HepG2 (cell line): ENCODE measurements around the gene NARF. TPM values are rescaled to one million over a fixed set of nuclear protein-coding genes. Genes with fewer than 3 reads are reported as not detected.

ENCODE experiments used
- BHLHE40 ChIP-seq: IDR thresholded peaks from 2 replicates; pipeline ENCODE4 v1.6.1; 2011; ENCODE audit warnings: low read length, improper control_type of control experiment
- HINFP ChIP-seq: sonication (generic); formaldehyde crosslinking; IDR thresholded peaks from 2 replicates; pipeline ENCODE4 v1.4.0; 2020; ENCODE audit warnings: low read depth, mild to moderate bottlenecking, missing genetic modification reagents
- PLSCR1 ChIP-seq: sonication (generic); formaldehyde crosslinking; IDR thresholded peaks from 2 replicates; pipeline ENCODE4 v1.5.0; 2020; ENCODE audit warnings: missing genetic modification reagents, mild to moderate bottlenecking, borderline replicate concordance
- REPIN1 ChIP-seq: sonication (generic); formaldehyde crosslinking; IDR thresholded peaks from 2 replicates; pipeline ENCODE4 v1.8.0; 2022; ENCODE audit warnings: missing genetic modification reagents, low read depth, mild to moderate bottlenecking, borderline replicate concordance
- RXRA ChIP-seq: sonication (generic); formaldehyde crosslinking; IDR thresholded peaks from 2 replicates; pipeline ENCODE4 v1.5.1; 2020; ENCODE audit warnings: missing genetic modification reagents
- STAG1 ChIP-seq: sonication (generic); formaldehyde crosslinking; IDR thresholded peaks from 2 replicates; pipeline ENCODE4 v1.4.0; 2020; ENCODE audit warnings: missing genetic modification reagents
- ZNF343 ChIP-seq: sonication (generic); formaldehyde crosslinking; IDR thresholded peaks from 2 replicates; pipeline ENCODE4 v1.4.0; 2020; ENCODE audit warnings: mild to moderate bottlenecking, missing genetic modification reagents
- ZNF567 ChIP-seq: sonication (generic); formaldehyde crosslinking; IDR thresholded peaks from 2 replicates; pipeline ENCODE4 v1.8.1; 2023; ENCODE audit warnings: mild to moderate bottlenecking, missing genetic modification reagents, borderline replicate concordance
- ZNF639 ChIP-seq: conservative IDR thresholded peaks from 2 replicates; pipeline ENCODE4 v1.6.1; 2018; ENCODE audit warnings: missing genetic modification reagents
- polyA plus RNA-seq, 8 experiments: library from polyadenylated mRNA; depleted of rRNA in 3 of 8; stranded (reverse) in 7 of 8; unstranded in 1 of 8; fragments of >200 nt; fragmentation: Illumina TruSeq in 4 of 8; extraction: Trizol in 4 of 8; gene quantifications; 2 replicates each; pipeline versions ENCODE4 v1.2.1 to v1.2.3, GENCODE V29; 2011 to 2016; ENCODE audit warnings: low read depth in 4 of 8, missing spikeins in 1 of 8, mixed read lengths in 1 of 8; ENCODE audit not compliant: insufficient read depth in 1 of 8
- total RNA-seq, 5 experiments: library from RNA; depleted of rRNA; stranded (reverse); fragments of >200 nt; fragmentation: Illumina TruSeq; extraction: Trizol; gene quantifications; 2 replicates each; pipeline ENCODE4 v1.2.3, GENCODE V29; 2016; ENCODE audit warnings: low read depth in 1 of 5
- TF ChIP-seq, protein P1 (sequence below): sonication (generic); formaldehyde crosslinking; IDR thresholded peaks from 2 replicates; pipeline ENCODE4 v1.8.0; 2022; ENCODE audit warnings: mild to moderate bottlenecking, missing genetic modification reagents
- TF ChIP-seq, protein P2 (sequence below): sonication (generic); formaldehyde crosslinking; IDR thresholded peaks from 2 replicates; pipeline ENCODE4 v1.5.0; 2020; ENCODE audit warnings: mild to moderate bottlenecking, missing genetic modification reagents, borderline replicate concordance
- TF ChIP-seq, protein P3 (sequence below): sonication (generic); formaldehyde crosslinking; IDR thresholded peaks from 2 replicates; pipeline ENCODE4 v1.9.0; 2021; ENCODE audit warnings: missing genetic modification reagents, mild to moderate bottlenecking, borderline replicate concordance

Gene NARF
- total and polyA plus RNA-seq, 2 of the 13 experiments (the other 11 are each of a cell fraction or from before 2014, with no cell fraction given), result 61.1 to 144 TPM

DNA sequence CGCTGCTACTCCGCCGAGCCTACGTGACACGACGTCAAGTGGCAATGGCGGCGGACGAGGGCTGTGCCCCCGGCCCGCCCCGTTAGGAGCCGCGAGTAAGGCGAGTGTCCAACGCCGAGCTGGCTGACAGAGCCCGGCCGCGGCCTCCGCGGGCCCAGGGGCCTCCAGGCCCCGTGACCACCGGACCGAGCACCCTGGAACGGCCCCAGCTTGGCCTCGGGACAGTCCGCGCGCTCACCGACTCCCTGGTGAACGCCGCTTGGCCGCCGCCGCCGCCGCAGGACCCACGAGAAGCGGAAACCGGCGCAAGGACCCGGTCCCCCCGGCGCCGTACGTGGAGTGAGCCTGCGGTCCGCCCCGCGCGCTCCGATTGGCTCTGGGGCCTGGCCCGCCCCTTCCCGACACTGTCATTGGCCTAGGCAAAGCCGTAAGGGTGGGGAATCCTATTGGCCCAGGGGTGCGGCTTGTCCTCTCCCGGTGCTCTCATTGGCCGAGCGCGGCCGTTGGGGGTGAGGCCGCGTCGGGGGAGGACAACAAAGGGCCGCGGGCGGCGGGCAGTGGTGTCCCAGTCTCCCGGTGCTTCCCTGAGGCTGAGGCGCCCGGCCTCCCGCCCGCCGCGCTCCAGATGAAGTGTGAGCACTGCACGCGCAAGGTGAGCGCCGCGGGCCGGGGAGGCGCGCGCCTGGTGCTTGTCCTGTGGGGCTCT, at the start of gene NARF (continued):
- TF ChIP-seq, protein P1, sequence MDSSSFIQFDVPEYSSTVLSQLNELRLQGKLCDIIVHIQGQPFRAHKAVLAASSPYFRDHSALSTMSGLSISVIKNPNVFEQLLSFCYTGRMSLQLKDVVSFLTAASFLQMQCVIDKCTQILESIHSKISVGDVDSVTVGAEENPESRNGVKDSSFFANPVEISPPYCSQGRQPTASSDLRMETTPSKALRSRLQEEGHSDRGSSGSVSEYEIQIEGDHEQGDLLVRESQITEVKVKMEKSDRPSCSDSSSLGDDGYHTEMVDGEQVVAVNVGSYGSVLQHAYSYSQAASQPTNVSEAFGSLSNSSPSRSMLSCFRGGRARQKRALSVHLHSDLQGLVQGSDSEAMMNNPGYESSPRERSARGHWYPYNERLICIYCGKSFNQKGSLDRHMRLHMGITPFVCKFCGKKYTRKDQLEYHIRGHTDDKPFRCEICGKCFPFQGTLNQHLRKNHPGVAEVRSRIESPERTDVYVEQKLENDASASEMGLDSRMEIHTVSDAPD (CRISPR knock-in tag), result peak; percentile 76; the same call in 1 of the 2 replicates
- TF ChIP-seq ZNF567 (CRISPR knock-in tag), result peak; percentile 51; the same call in 1 of the 2 replicates
- no peak for TF ChIP-seq PLSCR1
- peak; percentile 99 for TF ChIP-seq ZNF343 (CRISPR knock-in tag)
- TF ChIP-seq STAG1 (CRISPR knock-in tag), result no peak; the same call in 1 of the 2 replicates
- peak; percentile 80; the same call in 1 of the 2 replicates for TF ChIP-seq HINFP
- TF ChIP-seq, protein P2, sequence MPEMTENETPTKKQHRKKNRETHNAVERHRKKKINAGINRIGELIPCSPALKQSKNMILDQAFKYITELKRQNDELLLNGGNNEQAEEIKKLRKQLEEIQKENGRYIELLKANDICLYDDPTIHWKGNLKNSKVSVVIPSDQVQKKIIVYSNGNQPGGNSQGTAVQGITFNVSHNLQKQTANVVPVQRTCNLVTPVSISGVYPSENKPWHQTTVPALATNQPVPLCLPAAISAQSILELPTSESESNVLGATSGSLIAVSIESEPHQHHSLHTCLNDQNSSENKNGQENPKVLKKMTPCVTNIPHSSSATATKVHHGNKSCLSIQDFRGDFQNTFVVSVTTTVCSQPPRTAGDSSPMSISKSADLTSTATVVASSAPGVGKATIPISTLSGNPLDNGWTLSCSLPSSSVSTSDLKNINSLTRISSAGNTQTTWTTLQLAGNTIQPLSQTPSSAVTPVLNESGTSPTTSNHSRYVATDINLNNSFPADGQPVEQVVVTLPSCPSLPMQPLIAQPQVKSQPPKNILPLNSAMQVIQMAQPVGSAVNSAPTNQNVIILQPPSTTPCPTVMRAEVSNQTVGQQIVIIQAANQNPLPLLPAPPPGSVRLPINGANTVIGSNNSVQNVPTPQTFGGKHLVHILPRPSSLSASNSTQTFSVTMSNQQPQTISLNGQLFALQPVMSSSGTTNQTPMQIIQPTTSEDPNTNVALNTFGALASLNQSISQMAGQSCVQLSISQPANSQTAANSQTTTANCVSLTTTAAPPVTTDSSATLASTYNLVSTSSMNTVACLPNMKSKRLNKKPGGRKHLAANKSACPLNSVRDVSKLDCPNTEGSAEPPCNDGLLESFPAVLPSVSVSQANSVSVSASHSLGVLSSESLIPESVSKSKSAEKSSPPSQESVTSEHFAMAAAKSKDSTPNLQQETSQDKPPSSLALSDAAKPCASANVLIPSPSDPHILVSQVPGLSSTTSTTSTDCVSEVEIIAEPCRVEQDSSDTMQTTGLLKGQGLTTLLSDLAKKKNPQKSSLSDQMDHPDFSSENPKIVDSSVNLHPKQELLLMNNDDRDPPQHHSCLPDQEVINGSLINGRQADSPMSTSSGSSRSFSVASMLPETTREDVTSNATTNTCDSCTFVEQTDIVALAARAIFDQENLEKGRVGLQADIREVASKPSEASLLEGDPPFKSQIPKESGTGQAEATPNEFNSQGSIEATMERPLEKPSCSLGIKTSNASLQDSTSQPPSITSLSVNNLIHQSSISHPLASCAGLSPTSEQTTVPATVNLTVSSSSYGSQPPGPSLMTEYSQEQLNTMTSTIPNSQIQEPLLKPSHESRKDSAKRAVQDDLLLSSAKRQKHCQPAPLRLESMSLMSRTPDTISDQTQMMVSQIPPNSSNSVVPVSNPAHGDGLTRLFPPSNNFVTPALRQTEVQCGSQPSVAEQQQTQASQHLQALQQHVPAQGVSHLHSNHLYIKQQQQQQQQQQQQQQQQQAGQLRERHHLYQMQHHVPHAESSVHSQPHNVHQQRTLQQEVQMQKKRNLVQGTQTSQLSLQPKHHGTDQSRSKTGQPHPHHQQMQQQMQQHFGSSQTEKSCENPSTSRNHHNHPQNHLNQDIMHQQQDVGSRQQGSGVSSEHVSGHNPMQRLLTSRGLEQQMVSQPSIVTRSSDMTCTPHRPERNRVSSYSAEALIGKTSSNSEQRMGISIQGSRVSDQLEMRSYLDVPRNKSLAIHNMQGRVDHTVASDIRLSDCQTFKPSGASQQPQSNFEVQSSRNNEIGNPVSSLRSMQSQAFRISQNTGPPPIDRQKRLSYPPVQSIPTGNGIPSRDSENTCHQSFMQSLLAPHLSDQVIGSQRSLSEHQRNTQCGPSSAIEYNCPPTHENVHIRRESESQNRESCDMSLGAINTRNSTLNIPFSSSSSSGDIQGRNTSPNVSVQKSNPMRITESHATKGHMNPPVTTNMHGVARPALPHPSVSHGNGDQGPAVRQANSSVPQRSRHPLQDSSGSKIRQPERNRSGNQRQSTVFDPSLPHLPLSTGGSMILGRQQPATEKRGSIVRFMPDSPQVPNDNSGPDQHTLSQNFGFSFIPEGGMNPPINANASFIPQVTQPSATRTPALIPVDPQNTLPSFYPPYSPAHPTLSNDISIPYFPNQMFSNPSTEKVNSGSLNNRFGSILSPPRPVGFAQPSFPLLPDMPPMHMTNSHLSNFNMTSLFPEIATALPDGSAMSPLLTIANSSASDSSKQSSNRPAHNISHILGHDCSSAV (CRISPR knock-in tag), result 0 out of 2 replicates have a peak, but pooled peaks have one; percentile 28
- TF ChIP-seq BHLHE40, result 0 out of 2 replicates have a peak, but pooled peaks have one; percentile 32
- TF ChIP-seq, protein P3, sequence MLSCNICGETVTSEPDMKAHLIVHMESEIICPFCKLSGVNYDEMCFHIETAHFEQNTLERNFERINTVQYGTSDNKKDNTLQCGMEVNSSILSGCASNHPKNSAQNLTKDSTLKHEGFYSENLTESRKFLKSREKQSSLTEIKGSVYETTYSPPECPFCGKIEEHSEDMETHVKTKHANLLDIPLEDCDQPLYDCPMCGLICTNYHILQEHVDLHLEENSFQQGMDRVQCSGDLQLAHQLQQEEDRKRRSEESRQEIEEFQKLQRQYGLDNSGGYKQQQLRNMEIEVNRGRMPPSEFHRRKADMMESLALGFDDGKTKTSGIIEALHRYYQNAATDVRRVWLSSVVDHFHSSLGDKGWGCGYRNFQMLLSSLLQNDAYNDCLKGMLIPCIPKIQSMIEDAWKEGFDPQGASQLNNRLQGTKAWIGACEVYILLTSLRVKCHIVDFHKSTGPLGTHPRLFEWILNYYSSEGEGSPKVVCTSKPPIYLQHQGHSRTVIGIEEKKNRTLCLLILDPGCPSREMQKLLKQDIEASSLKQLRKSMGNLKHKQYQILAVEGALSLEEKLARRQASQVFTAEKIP, result no peak
- TF ChIP-seq REPIN1, result peak; percentile 36
- TF ChIP-seq RXRA (CRISPR knock-in tag), result peak; percentile 74
- peak; percentile 98 for TF ChIP-seq ZNF639 (CRISPR knock-in tag)
